ENCODE measurements around the gene NR3C2.

NR3C2 gene

DNA sequence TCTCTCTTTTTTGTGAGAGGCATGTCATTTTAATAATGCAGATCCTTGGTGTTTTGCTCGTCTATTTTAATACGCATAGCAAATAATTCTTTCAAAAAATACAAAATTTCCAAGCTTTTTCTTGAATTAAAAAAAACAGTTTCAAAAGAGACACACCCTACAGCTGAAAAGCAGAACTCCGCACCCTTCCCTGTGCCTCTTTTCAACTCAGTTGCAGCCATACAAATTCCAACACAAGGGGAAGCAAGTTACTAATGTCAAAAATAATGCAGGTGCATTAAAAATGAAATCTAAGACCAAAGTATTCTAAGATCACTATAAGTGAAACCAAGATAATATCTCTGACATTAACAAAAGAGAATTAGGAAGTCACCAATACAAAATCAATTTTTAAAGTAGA is 66.6 kb downstream of the NR3C2 start:
- Histone ChIP-seq H3K9ac (ENCODE audit: low read depth, low read length) (no peak overlapping the region), H3K27me3 (ENCODE audit: insufficient read depth, low read length, poor library complexity) (no peaks in the 10 kb centered on the region), H4K20me1 (ENCODE audit: insufficient read depth, low read length) (no peaks in the 10 kb centered on the region), H3K4me3 (ENCODE audit: low read depth in 1 of 2, low read length in 2 of 2) (no peak overlapping the region), H2AFZ (ENCODE audit: low read depth, low read length) (no peak overlapping the region), H3K36me3 (ENCODE audit: insufficient read depth, low read length) (no peaks in the 10 kb centered on the region), H3K9me3 (ENCODE audit: insufficient read depth, low read length, severe bottlenecking) (no peaks in the 10 kb centered on the region), H3K79me2 (ENCODE audit: insufficient read depth, low read length) (no peaks in the 10 kb centered on the region), H3K4me1 (ENCODE audit: insufficient read depth, low read length) (peaks cover 14% of the 10 kb centered on the region; the same call in 1 of the 2 replicates), H3K4me2 (ENCODE audit: insufficient read depth, low read length) (peak overlapping the region; percentile 29; the same call in 1 of the 2 replicates), H3K27ac (ENCODE audit: low read length) (no peak overlapping the region; the same call in 1 of the 2 replicates)
- ATAC-seq (ENCODE audit: insufficient read depth, low read depth) (no peak), DNase-seq (no peak)
- no peak for TF ChIP-seq EZH2 (IDR thresholded peaks at IDR 0.05; ENCODE audit: borderline replicate concordance, low read depth, low read length, severe bottlenecking)
- TF ChIP-seq, protein P1, sequence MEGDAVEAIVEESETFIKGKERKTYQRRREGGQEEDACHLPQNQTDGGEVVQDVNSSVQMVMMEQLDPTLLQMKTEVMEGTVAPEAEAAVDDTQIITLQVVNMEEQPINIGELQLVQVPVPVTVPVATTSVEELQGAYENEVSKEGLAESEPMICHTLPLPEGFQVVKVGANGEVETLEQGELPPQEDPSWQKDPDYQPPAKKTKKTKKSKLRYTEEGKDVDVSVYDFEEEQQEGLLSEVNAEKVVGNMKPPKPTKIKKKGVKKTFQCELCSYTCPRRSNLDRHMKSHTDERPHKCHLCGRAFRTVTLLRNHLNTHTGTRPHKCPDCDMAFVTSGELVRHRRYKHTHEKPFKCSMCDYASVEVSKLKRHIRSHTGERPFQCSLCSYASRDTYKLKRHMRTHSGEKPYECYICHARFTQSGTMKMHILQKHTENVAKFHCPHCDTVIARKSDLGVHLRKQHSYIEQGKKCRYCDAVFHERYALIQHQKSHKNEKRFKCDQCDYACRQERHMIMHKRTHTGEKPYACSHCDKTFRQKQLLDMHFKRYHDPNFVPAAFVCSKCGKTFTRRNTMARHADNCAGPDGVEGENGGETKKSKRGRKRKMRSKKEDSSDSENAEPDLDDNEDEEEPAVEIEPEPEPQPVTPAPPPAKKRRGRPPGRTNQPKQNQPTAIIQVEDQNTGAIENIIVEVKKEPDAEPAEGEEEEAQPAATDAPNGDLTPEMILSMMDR (IDR thresholded peaks at IDR 0.05; ENCODE audit: borderline replicate concordance, extremely low read depth, low read length, poor library complexity, severe bottlenecking) = no peak

DNA sequence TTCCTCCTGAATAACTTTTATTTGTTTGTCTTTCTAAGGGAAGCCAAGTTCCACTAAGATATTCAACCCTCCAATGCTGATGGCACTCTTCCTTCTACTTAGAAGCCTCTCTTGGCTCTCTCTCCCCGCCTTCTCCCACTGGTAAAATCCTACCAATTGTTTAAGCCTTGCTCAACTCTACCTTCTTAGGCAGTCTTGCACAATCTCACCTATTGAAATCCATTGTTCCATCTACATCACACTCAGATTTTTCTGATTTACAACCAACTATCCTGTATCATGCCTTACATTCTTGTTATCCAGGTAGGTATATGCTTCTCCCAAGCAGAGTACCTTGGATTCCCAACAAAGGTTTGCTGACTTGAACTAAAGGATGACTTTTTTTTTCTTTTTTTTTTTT is 69.1 kb downstream of the NR3C2 start:
- no peak overlapping the region for H3K4me2 ChIP-seq (ENCODE audit: insufficient read depth, low read length)
- DNase-seq (no peak), ATAC-seq (ENCODE audit: insufficient read depth, low read depth) (no peak)
- no peak for TF ChIP-seq EZH2 (IDR thresholded peaks at IDR 0.05; ENCODE audit: borderline replicate concordance, low read depth, low read length, severe bottlenecking)
- TF ChIP-seq, protein P1 (IDR thresholded peaks at IDR 0.05; ENCODE audit: borderline replicate concordance, extremely low read depth, low read length, poor library complexity, severe bottlenecking) = no peak
- no peaks in the 10 kb centered on the region for H3K27me3 ChIP-seq (ENCODE audit: insufficient read depth, low read length, poor library complexity)
- no peaks in the 10 kb centered on the region for H3K79me2 ChIP-seq (ENCODE audit: insufficient read depth, low read length)
- no peaks in the 10 kb centered on the region for H4K20me1 ChIP-seq (ENCODE audit: insufficient read depth, low read length)
- no peak overlapping the region for H2AFZ ChIP-seq (ENCODE audit: low read depth, low read length)
- H3K9me3 ChIP-seq (ENCODE audit: insufficient read depth, low read length, severe bottlenecking) = no peaks in the 10 kb centered on the region
- peaks cover 14% of the 10 kb centered on the region; the same call in 1 of the 2 replicates for H3K4me1 ChIP-seq (ENCODE audit: insufficient read depth, low read length)
- H3K36me3 ChIP-seq (ENCODE audit: insufficient read depth, low read length) = no peaks in the 10 kb centered on the region
- no peak overlapping the region for H3K9ac ChIP-seq (ENCODE audit: low read depth, low read length)
- H3K4me3 ChIP-seq (ENCODE audit: low read depth in 1 of 2, low read length in 2 of 2) = no peak overlapping the region
- H3K27ac ChIP-seq (ENCODE audit: low read length) = no peak overlapping the region

DNA sequence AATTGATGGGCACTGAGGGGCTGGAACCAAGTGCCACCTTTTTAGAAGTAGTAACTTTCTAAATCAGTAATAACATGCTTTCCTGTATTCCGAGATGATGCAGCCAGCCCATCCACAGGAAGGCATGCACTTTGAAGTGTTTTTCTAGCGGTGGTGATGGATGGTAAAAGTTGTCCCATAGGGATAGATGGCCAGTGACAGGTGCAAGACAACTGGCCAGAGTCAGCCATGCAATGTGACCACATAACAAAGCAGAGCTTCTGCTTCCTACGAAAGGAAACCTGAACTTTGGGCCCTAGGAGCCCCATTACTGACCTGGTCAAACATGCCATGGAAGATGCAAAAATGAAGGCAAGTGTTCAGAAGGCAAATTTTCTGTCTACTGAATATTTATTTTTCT is 72.3 kb downstream of the NR3C2 start:
- Histone ChIP-seq H3K79me2 (ENCODE audit: insufficient read depth, low read length) (no peaks in the 10 kb centered on the region), H3K9me3 (ENCODE audit: insufficient read depth, low read length, severe bottlenecking) (no peaks in the 10 kb centered on the region), H3K4me3 (ENCODE audit: low read depth in 1 of 2, low read length in 2 of 2) (no peak overlapping the region), H3K9ac (ENCODE audit: low read depth, low read length) (no peak overlapping the region), H3K36me3 (ENCODE audit: insufficient read depth, low read length) (no peaks in the 10 kb centered on the region), H3K4me2 (ENCODE audit: insufficient read depth, low read length) (no peak overlapping the region), H2AFZ (ENCODE audit: low read depth, low read length) (no peak overlapping the region), H3K4me1 (ENCODE audit: insufficient read depth, low read length) (no peaks in the 10 kb centered on the region), H4K20me1 (ENCODE audit: insufficient read depth, low read length) (no peaks in the 10 kb centered on the region), H3K27me3 (ENCODE audit: insufficient read depth, low read length, poor library complexity) (no peaks in the 10 kb centered on the region), H3K27ac (ENCODE audit: low read length) (no peak overlapping the region)
- TF ChIP-seq, protein P1 (IDR thresholded peaks at IDR 0.05; ENCODE audit: borderline replicate concordance, extremely low read depth, low read length, poor library complexity, severe bottlenecking) = no peak
- TF ChIP-seq EZH2 (IDR thresholded peaks at IDR 0.05; ENCODE audit: borderline replicate concordance, low read depth, low read length, severe bottlenecking) = no peak
- ATAC-seq (ENCODE audit: insufficient read depth, low read depth) (no peak), DNase-seq (no peak)

DNA sequence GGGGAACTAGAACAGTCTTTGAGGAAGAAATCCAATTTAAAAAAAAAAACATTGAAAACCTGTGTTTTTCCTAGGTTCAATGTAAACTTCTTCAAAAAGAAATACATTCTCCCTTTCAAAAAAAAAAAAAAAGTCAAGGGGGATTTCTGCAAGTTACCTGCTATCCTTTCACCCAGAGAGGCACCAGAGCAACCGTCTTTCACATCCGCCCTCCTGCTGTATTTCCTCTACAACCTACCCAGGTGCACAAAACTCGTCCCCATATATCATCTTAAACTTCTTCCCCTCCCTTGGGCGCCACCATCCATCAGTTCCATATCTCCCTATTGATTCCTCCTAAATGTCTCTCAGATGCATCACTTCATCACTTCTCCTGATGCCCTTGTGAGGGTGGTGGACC is 74.5 kb downstream of the NR3C2 start:
- Histone ChIP-seq H3K4me2 (ENCODE audit: insufficient read depth, low read length) (no peak overlapping the region), H3K4me1 (ENCODE audit: insufficient read depth, low read length) (no peaks in the 10 kb centered on the region), H3K4me3 (ENCODE audit: low read depth in 1 of 2, low read length in 2 of 2) (no peak overlapping the region), H4K20me1 (ENCODE audit: insufficient read depth, low read length) (no peaks in the 10 kb centered on the region), H3K9me3 (ENCODE audit: insufficient read depth, low read length, severe bottlenecking) (no peaks in the 10 kb centered on the region), H3K27me3 (ENCODE audit: insufficient read depth, low read length, poor library complexity) (no peaks in the 10 kb centered on the region), H3K36me3 (ENCODE audit: insufficient read depth, low read length) (no peaks in the 10 kb centered on the region), H3K79me2 (ENCODE audit: insufficient read depth, low read length) (no peaks in the 10 kb centered on the region), H3K9ac (ENCODE audit: low read depth, low read length) (no peak overlapping the region), H2AFZ (ENCODE audit: low read depth, low read length) (no peak overlapping the region), H3K27ac (ENCODE audit: low read length) (no peak overlapping the region)
- ATAC-seq (ENCODE audit: insufficient read depth, low read depth) (no peak), DNase-seq (no peak)
- no peak for TF ChIP-seq EZH2 (IDR thresholded peaks at IDR 0.05; ENCODE audit: borderline replicate concordance, low read depth, low read length, severe bottlenecking)
- TF ChIP-seq, protein P1 (IDR thresholded peaks at IDR 0.05; ENCODE audit: borderline replicate concordance, extremely low read depth, low read length, poor library complexity, severe bottlenecking) = no peak
